CD4-positive, alpha-beta memory T cell (primary cell): Measurements from ENCODE around the gene CDC7. TPM values are rescaled to one million over a fixed set of nuclear protein-coding genes. Genes with fewer than 3 reads are reported as not detected.

Source experiments
- CTCF ChIA-PET: fragments of 350-600 bp; sonication (Branson Sonifier 250); formaldehyde crosslinking; loops from one replicate; lab custom pipeline; 2021; ENCODE audit warnings: inconsistent platforms; ENCODE audit not compliant: partially characterized antibody; lab: Charles Lee
- POLR2A ChIA-PET: fragments of 350-600 bp; sonication (Branson Sonifier 250); formaldehyde crosslinking; loops from one replicate; lab custom pipeline; 2021; ENCODE audit not compliant: partially characterized antibody; lab: Charles Lee
- DNase-seq, 5 donors: peaks; one replicate each; pipeline versions ENCODE4 v3.0.0 to v3.0.0-alpha.2; 2020 to 2022; ENCODE audit warnings: mixed read lengths in 1 of 5
- H3K27ac ChIP-seq: one replicate; pipeline ENCODE4 v1.7.0; 2013; ENCODE audit warnings: low read depth, low read length
- H3K27me3 ChIP-seq: 2 replicates; pipeline ENCODE4 v1.7.0; 2013; ENCODE audit warnings: mild to moderate bottlenecking, low read length, moderate library complexity; ENCODE audit not compliant: insufficient read depth
- H3K36me3 ChIP-seq: 2 replicates; pipeline ENCODE4 v1.7.0; 2013; ENCODE audit warnings: mild to moderate bottlenecking, low read length, moderate library complexity; ENCODE audit not compliant: insufficient read depth
- H3K4me1 ChIP-seq: 2 replicates; pipeline ENCODE4 v1.7.0; 2013; ENCODE audit warnings: mild to moderate bottlenecking, low read length, moderate library complexity; ENCODE audit not compliant: insufficient read depth
- H3K4me3 ChIP-seq, 2 donors: one replicate each; pipeline ENCODE4 v1.7.0; 2013; ENCODE audit warnings: low read length in 2 of 2, mild to moderate bottlenecking in 1 of 2
- H3K9me3 ChIP-seq, 2 donors: one replicate each; pipeline ENCODE4 v1.7.0; 2013; ENCODE audit warnings: low read length in 2 of 2, control low read depth in 1 of 2; ENCODE audit not compliant: control insufficient read depth in 1 of 2
- H3K27ac Mint-ChIP-seq, 7 donors: one replicate each; pipeline ENCODE4 v1.8.0; 2020 to 2021; ENCODE audit warnings: mixed read lengths in 7 of 7, mild to moderate bottlenecking in 6 of 7, inconsistent platforms in 3 of 7, moderate library complexity in 3 of 7
- H3K27me3 Mint-ChIP-seq, 2 donors: one replicate each; pipeline ENCODE4 v1.8.0; 2020 to 2021; ENCODE audit warnings: mixed read lengths in 2 of 2
- H3K36me3 Mint-ChIP-seq, 2 donors: one replicate each; pipeline ENCODE4 v1.8.0; 2020 to 2021; ENCODE audit warnings: mixed read lengths in 2 of 2, inconsistent platforms in 1 of 2, mild to moderate bottlenecking in 1 of 2
- H3K4me1 Mint-ChIP-seq, 4 donors: one replicate each; pipeline ENCODE4 v1.8.0; 2020 to 2021; ENCODE audit warnings: mixed read lengths in 4 of 4, mild to moderate bottlenecking in 1 of 4
- H3K4me3 Mint-ChIP-seq, 8 donors: one replicate each; pipeline ENCODE4 v1.8.0; 2020 to 2021; ENCODE audit warnings: mixed read lengths in 8 of 8, mild to moderate bottlenecking in 7 of 8, moderate library complexity in 6 of 8, inconsistent platforms in 3 of 8
- H3K9me3 Mint-ChIP-seq, 8 donors: one replicate each; pipeline ENCODE4 v1.8.0; 2020 to 2021; ENCODE audit warnings: mixed read lengths in 8 of 8, mild to moderate bottlenecking in 5 of 8, inconsistent platforms in 3 of 8, moderate library complexity in 1 of 8
- intact Hi-C: fragments of 100-400 bp; cut with micrococcal nuclease; formaldehyde crosslinking; loops from one replicate; pipeline ENCODE4 v1.15.1; 2023
- polyA plus RNA-seq, 2 donors: library from polyadenylated mRNA; unstranded; fragments of 300-500 nt; fragmentation: Illumina TruSeq; gene quantifications; one replicate each; pipeline ENCODE4 v1.2.3, GENCODE V29; 2021
- total RNA-seq, 2 experiments: library from RNA; stranded (reverse); gene quantifications; one replicate each; pipeline ENCODE4 v1.2.3, GENCODE V29; 2021

Gene CDC7
- total and polyA plus RNA-seq, 4 experiments from 2014 or later: 2.9 to 6.0 (median 4.5) TPM

- Histone ChIP-seq H3K4me1 (peaks cover 13% of the 10 kb centered on the region), H3K4me3 (no peak overlapping the region), H3K9me3 (no peaks in the 10 kb centered on the region), H3K27me3 (no peaks in the 10 kb centered on the region), H3K27ac (no peak overlapping the region), H3K36me3 (no peaks in the 10 kb centered on the region)
- no peak for DNase-seq
- ChIA-PET CTCF (interaction anchor here (1.3 kb wide), 1 partner anchor 12 kb away, joined by 3 read pairs; no protein-coding TSS in a partner anchor), POLR2A (interaction anchor here (1.5 to 2.3 kb wide), 2 partner anchors 20 to 26 kb away, joined by 4 to 12 read pairs; no protein-coding TSS in a partner anchor)
- Mint-ChIP-seq H3K9me3 (peaks cover 0 to 7% (median 1%) of the 10 kb centered on the region in 8 donors), H3K4me1 (peaks cover 10 to 29% (median 23%) of the 10 kb centered on the region in 4 donors), H3K4me3 (no peak overlapping the region), H3K36me3 (peaks cover 0 to 3% of the 10 kb centered on the region in 2 donors), H3K27me3 (no peaks in the 10 kb centered on the region), H3K27ac (peak overlapping the region in 1 of 7 donors; percentile 23)
- intact Hi-C loops: no loop called here
Measured at GRCh38 chr1:91568261-91568660, 67.6 kb downstream of the CDC7 start.

DNA sequence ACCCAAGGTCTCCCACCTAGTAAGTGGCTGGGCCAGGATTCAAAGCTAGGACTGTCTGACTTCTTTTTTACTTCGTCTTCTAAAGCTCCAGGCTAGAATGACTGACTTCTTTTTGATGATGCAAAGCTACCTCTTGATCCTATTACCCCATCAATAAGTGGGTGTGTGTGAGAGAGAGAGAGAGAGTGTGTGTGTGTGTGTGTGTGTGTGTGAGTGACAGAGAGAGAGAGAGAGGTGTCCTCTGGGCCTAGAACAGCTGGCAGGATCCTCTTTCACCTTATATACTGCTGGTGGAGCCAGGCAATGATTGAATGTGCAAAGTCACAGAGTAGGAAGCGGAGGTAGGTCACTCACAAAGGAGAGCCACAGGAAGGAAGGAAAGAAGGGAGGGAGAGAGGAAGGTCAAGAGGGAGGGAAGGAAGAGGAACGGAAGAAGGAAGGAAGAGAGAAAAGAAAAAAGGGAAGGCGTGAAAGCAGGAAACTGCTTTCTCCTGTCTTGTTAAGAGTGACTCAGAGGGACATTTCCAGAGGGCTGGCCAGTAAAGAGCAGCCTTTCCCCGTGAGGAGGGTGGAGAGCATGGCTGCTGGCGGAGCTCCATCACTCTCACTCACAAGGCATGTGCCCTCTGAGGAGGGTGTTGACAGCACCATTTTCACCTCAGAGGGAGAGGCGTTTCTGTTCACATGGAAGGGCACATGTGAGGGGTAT is 68.9 kb downstream of the CDC7 start:
- Mint-ChIP-seq H3K9me3 (no peaks in the 10 kb centered on the region), H3K27ac (peak overlapping the region; percentile 43 to 89 (median 79)), H3K36me3 (no peaks in the 10 kb centered on the region), H3K27me3 (no peaks in the 10 kb centered on the region), H3K4me1 (peaks cover 10 to 29% (median 20%) of the 10 kb centered on the region in 4 donors), H3K4me3 (peak overlapping the region in 2 of 8 donors; percentile 64 to 77)
- ChIA-PET CTCF (interaction anchor here (0.6 to 1.3 kb wide), 2 partner anchors 13 to 428 kb away, joined by 3 read pairs; no protein-coding TSS in a partner anchor), POLR2A (interaction anchor here (1.1 to 2.3 kb wide), 4 partner anchors 18 to 234 kb away, joined by 3 to 12 read pairs (median 4); no protein-coding TSS in a partner anchor)
- Histone ChIP-seq H3K4me3 (no peak overlapping the region), H3K9me3 (no peaks in the 10 kb centered on the region), H3K4me1 (peaks cover 13% of the 10 kb centered on the region), H3K27me3 (no peaks in the 10 kb centered on the region), H3K27ac (no peak overlapping the region), H3K36me3 (no peaks in the 10 kb centered on the region)
- DNase-seq: peak in 1 of 5 donors; percentile 34
- intact Hi-C loops: no loop called here

DNA sequence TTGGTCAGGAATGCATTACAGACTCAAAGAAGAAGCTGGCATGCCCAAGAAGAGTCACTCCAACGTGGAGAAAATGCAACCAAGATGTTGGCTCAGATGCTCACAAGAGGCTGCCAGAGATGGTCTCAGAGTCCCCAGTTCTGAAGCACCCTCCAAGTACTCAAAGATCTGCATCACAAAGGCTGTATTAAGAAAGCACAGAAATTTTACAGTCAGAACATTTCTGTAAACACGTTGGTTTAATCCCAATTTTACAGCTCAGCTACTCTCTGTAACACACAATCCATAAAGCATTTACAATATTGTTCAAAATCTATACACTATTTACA is 69.4 kb downstream of the CDC7 start:
- no peaks in the 10 kb centered on the region for H3K36me3 ChIP-seq
- peaks cover 13% of the 10 kb centered on the region for H3K4me1 ChIP-seq
- Mint-ChIP-seq H3K27me3 (no peaks in the 10 kb centered on the region), H3K9me3 (no peaks in the 10 kb centered on the region), H3K27ac (peak overlapping the region in 1 of 7 donors; percentile 66), H3K4me1 (peaks cover 10 to 29% (median 20%) of the 10 kb centered on the region in 4 donors), H3K36me3 (no peaks in the 10 kb centered on the region), H3K4me3 (no peak overlapping the region)
- intact Hi-C loops: no loop called here
- H3K27ac ChIP-seq: no peak overlapping the region
- no peak overlapping the region for H3K4me3 ChIP-seq
- CTCF ChIA-PET: interaction anchor here (1.7 kb wide), 1 partner anchor 10 kb away, joined by 4 read pairs; no protein-coding TSS in a partner anchor
- H3K27me3 ChIP-seq: no peaks in the 10 kb centered on the region
- DNase-seq: no peak
- H3K9me3 ChIP-seq: no peaks in the 10 kb centered on the region
- POLR2A ChIA-PET: interaction anchor here (1.1 to 2.3 kb wide), 4 partner anchors 8 to 234 kb away, joined by 3 to 12 read pairs (median 4); no protein-coding TSS in a partner anchor

DNA sequence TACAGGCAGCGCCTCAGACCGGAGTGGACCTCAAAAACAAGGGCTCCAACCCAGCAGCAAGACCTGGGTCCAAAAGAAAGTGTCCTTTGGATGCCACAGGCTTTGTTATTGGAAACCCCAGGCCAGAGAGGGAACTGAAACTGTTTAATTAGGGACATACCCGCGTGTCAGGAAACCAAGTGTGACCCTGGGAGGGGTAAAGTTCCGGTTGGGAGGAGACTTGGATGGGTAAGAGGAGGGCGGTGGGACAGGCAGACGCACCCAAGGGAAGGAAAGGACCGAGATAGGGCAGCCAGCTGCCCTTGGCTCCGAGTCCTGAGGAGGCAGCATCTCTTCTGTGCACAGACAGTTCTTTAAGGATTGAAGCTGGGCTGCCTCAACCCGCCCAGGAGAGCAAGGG is 71.4 kb downstream of the CDC7 start:
- Mint-ChIP-seq H3K27me3 (no peaks in the 10 kb centered on the region), H3K4me1 (peaks cover 24 to 43% (median 33%) of the 10 kb centered on the region in 4 donors), H3K9me3 (peaks cover 0 to 1% (median 0%) of the 10 kb centered on the region in 8 donors), H3K27ac (peak overlapping the region in 4 of 7 donors; percentile 33 to 85 (median 50)), H3K4me3 (peak overlapping the region in 4 of 8 donors; percentile 14 to 51 (median 26)), H3K36me3 (no peaks in the 10 kb centered on the region)
- ChIA-PET POLR2A (no interaction called here), CTCF (interaction anchor here (0.6 to 1.7 kb wide), 3 partner anchors 18 to 59 kb away, joined by 3 to 4 read pairs (median 3); no protein-coding TSS in a partner anchor)
- H3K9me3 ChIP-seq: no peaks in the 10 kb centered on the region
- H3K4me3 ChIP-seq: no peak overlapping the region
- H3K36me3 ChIP-seq: no peaks in the 10 kb centered on the region
- intact Hi-C loops: no loop called here
- no peaks in the 10 kb centered on the region for H3K27me3 ChIP-seq
- H3K27ac ChIP-seq: no peak overlapping the region
- DNase-seq: no peak
- H3K4me1 ChIP-seq: peaks cover 28% of the 10 kb centered on the region

Other genes with a start within 250 kb of the CDC7 start
- not detected for gene HFM1, start 96.0 kb upstream of the CDC7 start, total RNA-seq
- gene HFM1, start 96.0 kb upstream of the CDC7 start, polyA plus RNA-seq: not detected